GM18909 (cell line): Measurements from ENCODE around the gene MARS1.
"Not testable (repeated sequence)": the region's sequence is repeated elsewhere in the genome, so short reads cannot be mapped to it uniquely, and the experiment has no call there.

Source experiments
- ATAC-seq: cut with Tn5 transposase; IDR thresholded peaks from one replicate; pipeline ENCODE4 v1.9.1; 2021; ENCODE audit warnings: mild to moderate bottlenecking; ENCODE audit not compliant: unreplicated experiment, poor library complexity

MARS1 gene

DNA sequence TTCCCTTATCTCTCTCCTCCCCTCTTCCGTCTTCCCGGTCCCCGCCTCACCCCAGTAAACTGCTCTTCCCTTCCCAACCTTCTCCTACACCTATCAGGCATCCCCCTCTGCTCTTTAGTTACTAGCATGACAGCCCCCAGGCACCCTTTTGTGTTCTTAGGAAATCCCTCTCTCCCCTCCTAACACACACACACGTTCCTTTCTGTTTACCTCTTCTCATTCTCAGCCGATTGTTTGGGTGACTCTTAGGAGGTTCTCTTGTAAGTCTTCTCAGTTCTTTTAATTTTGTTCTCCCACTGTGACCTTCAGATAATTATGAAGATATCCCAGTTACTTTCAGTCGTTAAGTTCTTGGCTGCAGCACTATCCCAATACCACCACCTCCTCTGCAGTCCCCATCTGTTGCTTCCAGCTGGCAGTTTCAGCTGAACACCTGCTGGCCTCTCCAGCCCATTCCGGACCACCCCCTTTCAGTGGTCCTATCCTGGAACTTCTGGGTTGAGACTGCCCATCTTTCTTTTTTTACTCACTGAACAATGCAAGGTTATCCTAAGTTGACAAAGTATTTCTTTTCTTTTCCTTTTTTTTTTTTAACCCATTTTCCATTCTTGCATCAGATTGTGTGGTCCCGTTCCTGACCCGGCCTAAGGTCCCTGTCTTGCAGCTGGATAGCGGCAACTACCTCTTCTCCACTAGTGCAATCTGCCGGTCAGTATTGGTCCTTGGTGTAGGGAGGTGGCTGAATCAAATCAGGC lies 711 bp downstream of the MARS1 start:
- ATAC-seq: no peak

DNA sequence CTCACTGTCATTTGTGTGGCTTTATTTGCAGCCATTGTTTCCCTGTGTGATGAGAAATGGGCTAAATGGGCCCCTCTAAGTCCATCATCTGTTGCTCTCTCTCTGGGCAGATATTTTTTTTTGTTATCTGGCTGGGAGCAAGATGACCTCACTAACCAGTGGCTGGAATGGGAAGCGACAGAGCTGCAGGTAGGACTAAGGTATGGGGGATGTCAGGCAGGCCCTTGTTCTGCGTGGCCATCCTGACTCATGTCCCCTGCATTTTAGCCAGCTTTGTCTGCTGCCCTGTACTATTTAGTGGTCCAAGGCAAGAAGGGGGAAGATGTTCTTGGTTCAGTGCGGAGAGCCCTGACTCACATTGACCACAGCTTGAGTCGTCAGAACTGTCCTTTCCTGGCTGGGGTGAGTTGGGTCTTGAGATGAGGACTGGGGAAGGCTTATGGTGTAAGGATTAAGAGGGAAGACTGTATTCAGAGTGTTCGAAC lies 1.3 kb downstream of the MARS1 start:
- ATAC-seq: no peak

DNA sequence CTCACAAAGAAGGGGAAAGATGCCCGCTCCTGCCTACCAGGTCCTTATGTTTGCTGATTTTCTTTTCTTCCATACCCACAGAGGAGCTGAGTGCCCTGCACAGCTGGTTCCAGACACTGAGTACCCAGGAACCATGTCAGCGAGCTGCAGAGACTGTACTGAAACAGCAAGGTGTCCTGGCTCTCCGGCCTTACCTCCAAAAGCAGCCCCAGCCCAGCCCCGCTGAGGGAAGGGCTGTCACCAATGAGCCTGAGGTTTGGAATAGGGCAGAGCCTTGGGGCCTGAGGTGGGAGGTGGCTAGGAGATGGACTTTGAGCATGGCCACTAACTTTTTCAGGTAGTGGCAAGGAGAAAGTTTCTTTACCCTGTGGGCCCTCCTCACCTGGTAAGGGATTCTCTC lies 2.3 kb downstream of the MARS1 start:
- no peak for ATAC-seq

DNA sequence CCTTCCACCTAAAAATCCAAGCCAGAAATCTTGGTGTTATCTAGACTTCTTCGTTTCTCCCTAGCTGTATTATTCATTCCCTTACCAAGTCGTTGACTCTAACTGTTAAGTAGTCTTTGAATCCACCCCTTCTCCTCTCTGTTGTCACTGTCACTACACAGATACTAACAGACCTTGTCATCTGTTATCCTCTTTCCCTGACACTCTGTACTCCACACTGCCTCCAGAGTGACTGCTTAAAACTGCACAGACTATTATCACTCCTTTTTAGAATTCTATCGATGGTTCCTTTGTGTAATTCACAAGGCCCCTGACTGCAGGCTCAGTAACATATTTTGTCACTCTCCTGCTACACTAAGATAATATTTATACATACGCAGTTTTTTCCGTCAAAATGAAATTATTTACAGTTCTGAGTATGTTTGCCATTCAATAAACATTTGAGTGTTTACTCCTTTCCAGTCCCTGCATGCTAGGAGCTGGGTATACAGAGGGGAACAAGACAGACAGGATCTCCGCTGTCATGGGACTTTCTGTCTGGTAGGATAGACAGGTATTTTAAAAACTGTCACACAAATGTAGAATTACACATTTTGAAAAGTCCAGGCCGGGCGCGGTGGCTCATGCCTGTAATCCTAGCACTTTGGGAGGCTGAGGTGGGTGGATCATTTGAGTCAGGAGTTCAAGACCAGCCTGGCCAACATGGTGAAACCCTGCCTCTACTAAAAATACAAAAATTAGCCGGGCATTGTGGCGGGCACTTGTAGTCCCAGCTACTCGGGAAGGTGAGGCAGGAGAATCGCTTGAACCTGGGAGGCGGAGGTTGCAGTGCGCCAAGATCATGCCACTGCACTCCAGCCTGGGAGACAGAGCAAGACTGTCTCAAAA lies 3.8 kb downstream of the MARS1 start:
- no peak for ATAC-seq

DNA sequence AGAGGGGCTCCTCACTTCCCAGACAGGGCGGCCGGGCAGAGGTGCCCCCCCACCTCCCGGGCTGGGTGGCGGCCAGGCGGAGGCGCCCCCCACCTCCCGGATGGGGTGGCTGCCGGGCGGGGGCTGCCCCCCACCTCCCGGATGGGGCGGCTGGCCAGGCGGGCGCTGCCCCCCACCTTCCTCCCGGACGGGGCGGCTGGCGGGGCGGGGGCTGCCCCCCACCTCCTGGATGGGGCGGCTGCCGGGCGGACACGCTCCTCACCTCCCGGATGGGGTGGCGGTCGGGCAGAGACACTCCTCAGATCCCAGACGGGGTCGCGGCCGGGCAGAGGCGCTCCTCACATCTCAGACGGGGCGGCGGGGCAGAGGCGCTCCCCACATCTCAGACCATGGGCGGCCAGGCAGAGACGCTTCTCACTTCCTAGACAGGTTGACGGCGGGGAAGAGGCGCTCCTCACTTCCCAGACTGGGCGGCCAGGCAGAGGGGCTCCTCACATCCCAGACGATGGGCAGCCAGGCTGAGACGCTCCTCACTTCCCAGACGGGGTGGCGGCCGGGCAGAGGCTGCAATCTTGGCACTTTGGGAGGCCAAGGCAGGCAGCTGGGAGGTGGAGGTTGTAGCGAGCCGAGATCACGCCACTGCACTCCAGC lies 7.3 kb downstream of the MARS1 start:
- ATAC-seq: not testable (repeated sequence)

DNA sequence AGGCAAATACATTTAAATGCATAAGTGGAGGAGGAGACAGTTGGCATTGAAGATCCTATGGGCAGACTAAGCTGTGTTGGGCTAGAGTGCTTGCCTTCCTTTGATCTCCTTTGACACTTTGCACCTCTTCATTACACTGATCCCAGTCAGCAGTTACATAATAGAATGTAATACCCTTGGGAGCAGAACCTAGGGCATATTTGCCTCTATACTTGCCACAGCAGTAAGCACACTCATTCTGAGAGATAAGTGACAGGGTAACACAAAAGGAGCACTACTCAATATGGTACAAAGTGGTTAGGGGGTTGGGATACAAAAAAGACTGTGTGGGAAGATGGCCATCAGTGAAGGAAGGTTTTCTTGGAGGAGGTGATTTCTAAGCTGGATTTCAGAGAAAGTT lies 9.0 kb downstream of the MARS1 start:
- no peak for ATAC-seq

DNA sequence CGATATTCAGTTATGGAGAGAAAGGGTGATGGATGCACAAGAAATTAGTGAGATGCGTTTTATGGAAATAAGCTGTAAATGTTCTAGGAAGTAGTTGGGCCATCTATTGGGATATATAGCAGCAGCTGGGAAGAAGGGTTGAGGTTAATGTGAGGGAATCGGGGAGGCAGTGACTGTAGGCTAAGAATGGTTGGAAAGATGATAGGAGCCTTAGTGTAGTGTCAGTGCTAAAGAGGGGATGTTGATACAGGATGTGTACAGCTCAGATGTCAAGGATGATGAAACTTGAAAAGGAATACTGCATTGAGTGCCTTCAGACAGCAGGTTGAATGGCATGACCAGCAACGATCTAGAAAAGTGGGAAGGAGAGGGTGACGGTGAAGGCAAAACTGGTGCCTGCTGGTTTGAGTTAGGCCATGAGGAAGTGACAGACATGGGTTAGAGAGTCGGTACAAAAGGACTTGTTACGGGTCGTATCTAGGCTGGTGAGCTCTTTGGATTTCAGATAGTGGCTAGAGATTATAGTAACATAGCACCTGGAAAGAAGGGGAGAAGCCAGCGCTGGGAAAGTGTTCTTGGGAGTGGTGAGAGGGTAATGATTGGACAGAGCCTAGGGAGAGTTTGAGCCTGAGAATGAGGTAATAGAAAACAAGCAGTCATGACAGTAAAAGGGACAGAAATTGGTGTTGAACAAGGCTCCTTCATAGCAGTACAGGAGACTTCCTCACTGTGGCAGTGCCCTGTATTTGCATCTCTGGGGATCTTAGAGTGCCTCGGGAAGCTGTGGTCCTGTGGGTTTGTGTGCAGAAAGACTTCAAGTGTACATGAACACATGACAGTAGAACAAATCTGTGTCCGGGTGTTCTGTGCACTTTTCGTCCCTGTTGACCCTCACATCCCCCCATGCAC lies 9.6 kb downstream of the MARS1 start:
- ATAC-seq: no peak

DNA sequence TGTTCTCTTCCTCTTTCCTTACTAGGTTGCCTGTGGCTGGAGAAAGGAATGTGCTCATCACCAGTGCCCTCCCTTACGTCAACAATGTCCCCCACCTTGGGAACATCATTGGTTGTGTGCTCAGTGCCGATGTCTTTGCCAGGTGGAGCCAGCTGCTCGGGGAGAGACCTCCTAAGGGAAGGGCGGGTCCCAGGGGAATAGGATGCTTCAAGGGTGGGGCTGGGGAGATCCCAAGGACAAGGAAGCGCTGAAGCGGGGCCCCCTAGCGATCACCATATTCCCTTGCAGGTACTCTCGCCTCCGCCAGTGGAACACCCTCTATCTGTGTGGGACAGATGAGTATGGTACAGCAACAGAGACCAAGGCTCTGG lies 10.2 kb downstream of the MARS1 start:
- no peak for ATAC-seq

DNA sequence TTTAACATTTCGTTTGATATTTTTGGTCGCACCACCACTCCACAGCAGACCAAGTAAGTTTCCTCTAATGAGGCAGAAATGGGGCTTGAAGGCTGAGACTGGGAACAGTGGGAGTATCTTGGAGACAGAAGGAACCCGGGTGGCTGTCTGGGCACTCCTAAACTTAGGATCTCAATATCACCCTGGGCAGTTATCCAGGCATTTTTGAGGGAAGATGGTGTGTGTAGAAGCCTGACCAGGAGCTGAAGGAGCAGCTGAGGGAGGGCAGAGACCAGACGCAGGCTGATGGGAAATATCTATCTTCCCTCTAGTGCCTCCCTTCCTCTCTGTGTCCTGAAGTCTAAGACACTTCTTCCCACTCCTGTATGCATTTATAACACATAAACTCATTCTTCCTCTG lies 10.7 kb downstream of the MARS1 start:
- ATAC-seq: no peak

DNA sequence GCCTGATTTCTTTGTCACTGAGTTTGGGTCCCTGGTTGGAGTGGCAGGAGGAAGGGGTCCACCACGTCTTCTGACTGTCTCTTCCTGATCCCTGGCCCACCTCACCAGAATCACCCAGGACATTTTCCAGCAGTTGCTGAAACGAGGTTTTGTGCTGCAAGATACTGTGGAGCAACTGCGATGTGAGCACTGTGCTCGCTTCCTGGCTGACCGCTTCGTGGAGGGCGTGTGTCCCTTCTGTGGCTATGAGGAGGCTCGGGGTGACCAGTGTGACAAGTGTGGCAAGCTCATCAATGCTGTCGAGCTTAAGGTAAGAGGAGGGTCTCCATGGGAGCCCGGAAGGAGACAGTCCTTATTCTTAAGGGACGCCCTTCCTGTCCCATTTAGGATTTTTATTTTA lies 12.3 kb downstream of the MARS1 start:
- ATAC-seq: no peak

DNA sequence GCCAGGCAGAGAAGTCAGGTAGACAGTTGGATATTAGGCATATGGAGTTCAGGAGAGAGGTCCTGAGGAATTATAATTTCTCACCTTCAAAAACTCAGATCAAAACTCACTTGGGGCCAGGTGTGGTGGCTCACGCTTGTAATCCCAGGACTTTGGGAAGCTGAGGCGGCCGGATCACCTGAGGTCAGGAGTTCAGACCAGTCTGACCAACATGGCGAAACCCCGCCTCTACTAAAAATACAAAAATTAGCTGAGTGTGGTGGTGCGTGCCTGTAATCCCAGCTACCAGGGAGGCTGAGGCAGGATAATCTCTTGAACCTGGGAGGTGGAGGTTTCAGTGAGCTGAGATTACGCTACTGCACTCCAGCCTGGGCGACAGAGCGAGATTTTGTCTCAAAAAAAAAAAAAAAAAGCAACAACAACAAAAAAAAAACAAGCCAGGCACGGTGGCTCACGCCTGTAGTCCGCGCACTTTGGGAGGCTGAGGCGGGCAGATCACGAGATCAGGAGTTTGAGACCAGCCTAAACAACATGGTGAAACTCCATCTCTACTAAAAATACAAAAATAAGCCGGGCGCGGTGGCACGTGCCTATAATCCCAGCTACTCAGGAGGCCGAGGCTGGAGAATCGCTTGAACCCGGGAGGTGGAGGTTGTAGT lies 14.6 kb downstream of the MARS1 start:
- not testable (repeated sequence) for ATAC-seq

DNA sequence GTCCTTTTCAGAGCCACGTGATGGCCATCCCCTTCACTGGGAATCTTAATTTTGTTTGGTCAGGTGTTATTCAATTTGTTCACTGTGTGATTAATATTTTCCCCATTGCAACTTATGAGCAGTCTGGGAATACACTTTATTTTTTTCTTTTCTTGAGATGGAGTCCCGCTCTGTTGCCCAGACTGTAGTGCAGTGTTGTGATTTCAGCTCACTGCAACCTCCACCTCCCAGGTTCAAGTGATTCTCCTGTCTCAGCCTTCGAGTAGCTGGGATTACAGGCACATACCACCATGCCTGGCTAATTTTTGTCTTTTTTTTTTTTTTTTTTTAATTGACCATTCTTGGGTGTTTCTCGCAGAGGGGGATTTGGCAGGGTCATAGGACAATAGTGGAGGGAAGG lies 18.7 kb downstream of the MARS1 start:
- not testable (repeated sequence) for ATAC-seq

DNA sequence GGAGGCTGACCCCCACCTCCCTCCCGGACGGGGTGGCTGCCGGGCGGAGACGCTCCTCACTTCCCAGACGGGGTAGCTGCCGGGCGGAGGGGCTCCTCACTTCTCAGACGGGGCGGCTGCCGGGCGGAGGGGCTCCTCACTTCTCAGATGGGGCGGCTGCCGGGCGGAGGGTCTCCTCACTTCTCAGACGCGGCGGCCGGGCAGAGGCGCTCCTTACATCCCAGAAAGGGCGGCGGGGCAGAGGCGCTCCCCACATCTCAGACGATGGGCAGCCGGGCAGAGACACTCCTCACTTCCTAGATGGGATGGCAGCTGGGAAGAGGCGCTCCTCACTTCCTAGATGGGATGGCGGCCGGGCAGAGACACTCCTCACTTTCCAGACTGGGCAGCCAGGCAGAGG lies 19.9 kb downstream of the MARS1 start:
- ATAC-seq: not testable (repeated sequence)

DNA sequence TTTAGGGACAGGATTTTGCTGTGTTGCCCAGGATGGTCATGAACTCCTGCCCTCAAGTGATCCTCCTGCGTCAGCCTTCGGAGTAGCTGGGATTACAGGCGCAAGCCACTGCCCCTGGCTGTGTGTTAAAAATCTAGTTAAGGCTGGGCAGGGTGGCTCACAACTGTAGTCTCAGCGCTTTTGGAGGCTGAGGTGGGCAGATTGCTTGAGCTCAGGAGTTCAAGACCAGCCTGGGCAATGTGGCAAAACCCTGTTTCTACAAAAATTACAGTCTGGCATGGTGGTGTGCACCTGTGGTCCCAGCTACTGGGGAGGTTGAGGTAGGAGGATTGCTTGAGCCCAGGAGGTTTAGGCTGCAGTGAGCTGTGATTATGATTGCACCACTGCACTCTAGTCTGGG lies 23.3 kb downstream of the MARS1 start:
- ATAC-seq: no peak

DNA sequence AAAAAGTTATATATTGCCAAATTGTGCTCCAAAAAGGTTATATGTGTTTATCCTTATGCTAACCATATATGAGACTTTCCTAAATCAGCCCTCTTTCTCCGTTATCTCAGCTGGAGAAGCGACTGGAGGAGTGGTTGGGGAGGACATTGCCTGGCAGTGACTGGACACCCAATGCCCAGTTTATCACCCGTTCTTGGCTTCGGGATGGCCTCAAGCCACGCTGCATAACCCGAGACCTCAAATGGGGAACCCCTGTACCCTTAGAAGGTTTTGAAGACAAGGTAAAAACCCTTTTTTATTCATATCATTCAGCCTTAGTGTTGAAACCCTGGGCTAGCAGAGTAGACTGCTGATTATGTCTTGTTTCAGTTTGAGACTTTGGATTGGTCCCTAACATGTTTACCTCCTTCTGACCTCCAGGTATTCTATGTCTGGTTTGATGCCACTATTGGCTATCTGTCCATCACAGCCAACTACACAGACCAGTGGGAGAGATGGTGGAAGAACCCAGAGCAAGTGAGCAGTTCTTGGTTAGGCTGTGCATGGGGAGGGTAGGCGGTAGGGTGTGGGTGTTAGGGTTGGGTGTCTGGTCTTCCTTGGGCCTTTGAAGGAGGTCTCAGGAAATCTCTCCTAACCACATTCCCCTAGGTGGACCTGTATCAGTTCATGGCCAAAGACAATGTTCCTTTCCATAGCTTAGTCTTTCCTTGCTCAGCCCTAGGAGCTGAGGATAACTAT lies 23.9 kb downstream of the MARS1 start:
- ATAC-seq: no peak

DNA sequence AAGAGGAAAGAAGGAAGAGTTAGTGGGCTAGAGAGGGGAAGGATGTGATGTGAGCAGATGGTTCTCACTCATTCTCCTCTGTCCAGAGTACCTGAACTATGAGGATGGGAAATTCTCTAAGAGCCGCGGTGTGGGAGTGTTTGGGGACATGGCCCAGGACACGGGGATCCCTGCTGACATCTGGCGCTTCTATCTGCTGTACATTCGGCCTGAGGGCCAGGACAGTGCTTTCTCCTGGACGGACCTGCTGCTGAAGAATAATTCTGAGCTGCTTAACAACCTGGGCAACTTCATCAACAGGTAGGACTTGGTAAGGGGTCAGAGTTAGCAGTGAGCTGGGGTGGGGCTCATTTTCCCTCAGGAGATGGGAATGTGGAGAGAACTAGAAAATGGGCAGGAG lies 24.8 kb downstream of the MARS1 start:
- no peak for ATAC-seq

DNA sequence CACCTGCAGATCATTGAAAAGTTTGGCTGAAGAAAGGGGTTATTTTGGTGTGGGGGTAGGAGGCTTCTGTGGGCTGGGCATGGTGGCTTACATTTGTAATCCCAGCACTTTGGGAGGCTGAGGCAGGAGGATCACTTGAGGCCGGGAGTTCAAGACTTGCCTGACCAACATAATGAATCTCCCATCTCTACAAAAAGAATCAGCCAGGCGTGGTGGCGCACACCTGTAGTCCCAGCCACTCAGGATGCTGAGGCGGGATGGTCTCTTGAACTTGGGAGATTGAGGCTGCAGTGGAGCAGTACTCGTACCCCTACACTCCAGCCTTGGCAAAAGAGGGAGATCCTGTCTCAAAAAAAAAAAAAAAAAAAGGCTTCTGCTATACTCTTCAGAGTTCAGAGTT lies 25.4 kb downstream of the MARS1 start:
- no peak for ATAC-seq

DNA sequence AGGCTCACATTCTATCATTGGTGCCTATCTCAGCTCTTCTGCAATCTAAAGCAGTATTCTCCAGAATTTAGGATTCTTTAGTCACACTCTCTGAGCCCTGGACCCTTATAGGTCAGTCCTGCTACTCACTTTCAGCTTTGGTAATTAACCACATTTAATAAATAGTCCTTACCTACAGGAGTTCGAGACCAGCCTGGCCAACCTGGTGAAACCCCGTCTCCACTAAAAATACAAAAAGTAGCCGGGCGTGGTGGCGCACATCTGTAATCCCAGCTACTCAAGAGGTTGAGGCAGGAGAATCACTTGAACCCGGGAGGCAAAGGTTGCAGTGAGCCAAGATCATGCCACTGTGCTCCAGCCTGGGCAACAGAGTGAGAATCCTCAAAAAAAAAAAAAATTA lies 25.8 kb downstream of the MARS1 start:
- ATAC-seq: not testable (repeated sequence)

DNA sequence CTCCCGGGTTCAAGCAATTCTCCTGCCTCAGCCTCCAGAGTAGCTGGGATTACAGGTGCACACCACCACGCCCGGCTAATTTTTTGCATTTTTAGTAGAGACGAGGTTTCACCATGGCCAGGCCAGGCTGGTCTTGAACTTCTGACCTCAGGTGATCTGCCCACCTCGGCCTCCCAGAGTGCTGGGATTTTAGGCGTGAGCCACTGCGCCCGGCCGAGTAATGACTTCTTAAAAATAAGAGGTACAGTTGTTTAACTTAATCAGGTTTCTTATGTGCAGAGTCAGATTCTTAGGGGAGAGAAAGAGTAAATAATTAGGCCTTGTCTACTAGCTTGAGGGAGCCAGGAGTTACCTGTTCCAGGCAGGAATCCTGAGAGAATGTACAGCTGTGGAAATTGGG lies 26.4 kb downstream of the MARS1 start:
- not testable (repeated sequence) for ATAC-seq
